Stimulated activated CD8-positive, alpha-beta memory T cell treated with anti-CD3 and anti-CD28 coated beads, Interleukin-15, amount 100 ng/mL, for 1 hour (primary cell): ENCODE data around the gene KCTD16.

Experiments used
- DNase-seq: peaks from one replicate; pipeline ENCODE4 v3.0.0-alpha.2; 2020; ENCODE audit warnings: low read depth

KCTD16 gene

DNA sequence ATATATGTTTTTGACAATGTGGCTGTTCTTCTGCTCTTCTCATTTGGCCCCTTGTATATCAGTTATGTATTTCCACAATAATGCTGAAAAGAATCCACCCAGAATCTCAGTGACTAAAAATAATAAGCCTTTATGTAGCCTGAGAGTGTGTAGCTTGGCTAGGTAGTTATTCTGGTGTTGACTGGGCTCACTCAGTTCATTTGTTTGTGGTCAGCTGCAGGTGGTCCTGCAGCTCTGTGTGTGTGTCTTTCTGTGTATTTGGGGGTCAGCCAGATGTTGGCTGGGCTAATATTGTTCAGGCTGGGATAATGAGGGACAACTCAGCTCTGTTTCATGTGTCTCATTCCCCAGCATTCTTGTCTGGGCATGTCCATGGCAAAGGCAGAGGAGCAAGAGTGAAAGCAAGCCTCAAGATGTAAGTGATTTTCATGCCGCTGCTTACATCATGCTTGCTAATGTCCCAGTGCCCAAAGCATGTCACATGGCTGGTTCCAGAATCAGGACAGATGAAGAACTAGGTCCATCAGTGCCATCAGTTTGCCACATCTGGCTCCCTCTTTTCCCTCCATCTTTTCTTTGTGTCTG, 162.8 kb downstream of the KCTD16 start:
- no peak for DNase-seq

DNA sequence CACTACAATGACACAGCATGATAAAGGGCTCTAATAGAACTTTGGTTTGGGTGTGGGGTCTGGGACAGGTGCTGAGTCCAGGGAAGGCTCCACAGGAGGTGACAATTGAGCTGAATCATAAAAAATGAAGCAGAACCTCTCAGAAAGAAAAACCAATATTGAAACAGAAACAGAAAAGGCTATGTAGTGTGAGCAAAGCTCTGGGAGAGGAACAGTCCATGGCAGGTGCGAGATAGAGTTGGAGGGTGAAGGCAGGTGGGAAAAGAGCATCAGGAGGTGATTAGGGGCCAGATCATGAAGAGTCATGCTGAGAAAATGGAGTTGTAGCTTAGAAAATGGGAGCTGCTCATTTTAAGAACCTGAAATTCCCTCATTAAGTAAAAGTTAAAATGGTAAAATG, 164.9 kb downstream of the KCTD16 start:
- DNase-seq = no peak

DNA sequence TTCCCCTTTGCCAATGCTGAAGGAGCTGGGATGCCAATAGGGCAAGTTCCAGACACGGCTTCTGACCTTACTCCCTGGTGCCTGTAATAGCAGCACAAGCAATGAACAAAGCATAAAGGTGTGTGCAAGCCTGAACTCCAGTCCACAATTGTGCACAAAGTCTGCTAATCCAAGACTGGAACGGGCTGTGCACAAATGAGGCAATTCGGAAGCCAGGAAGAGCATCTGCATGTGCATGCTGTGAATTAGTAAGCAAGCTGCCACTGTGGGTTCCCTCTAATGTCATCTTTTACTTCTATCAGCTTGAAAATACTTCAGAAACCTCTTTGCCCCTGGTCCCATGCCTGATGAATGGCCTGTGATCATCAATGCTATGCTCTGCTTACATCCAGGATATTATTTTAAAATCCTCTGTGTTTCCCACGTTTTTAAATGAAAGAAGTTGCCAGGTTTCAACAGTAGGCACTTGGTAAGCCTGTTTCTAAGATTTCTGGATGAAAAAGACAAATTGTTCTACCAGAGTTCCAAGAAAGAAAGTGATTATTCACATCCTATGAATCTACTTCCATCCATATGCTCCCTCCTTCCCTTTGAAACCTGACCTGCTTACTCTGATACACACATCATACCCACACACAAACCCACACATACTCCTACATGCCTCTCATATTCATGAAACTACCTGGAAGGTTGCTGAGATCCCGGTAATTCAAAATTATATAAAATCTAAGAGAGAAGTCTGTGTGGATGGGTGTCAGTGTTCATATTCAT, 165.7 kb downstream of the KCTD16 start:
- no peak for DNase-seq

GRCh38 chr5:144352330-144352729, 181.7 kb downstream of the KCTD16 start:
- DNase-seq = no peak

- DNase-seq = no peak
Measured at GRCh38 chr5:144352732-144353317, 182.2 kb downstream of the KCTD16 start.

GRCh38 chr5:144356489-144356888, 185.8 kb downstream of the KCTD16 start:
- DNase-seq = no peak

- DNase-seq = no peak
Measured at GRCh38 chr5:144361406-144361805, 190.7 kb downstream of the KCTD16 start.

DNA sequence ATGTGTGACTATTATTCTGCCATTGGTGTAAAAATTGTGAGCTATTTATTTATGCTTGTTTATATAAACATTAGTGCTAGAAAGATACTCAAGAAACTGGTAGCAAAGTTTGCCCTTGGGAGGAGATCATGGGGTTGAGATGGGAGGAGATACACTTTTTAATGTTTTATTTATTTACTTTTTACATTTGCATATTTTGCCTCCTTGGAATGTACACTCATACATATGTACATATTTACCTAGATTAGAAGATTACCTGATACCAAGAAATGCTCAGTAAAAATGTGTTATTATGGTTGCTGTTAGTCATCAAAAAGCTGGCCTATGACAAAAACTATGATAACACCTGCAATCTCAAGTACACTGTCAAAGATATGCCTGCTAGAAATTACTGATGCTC, 195.2 kb downstream of the KCTD16 start:
- no peak for DNase-seq

GRCh38 chr5:144367991-144368390, 197.3 kb downstream of the KCTD16 start:
- no peak for DNase-seq

DNA sequence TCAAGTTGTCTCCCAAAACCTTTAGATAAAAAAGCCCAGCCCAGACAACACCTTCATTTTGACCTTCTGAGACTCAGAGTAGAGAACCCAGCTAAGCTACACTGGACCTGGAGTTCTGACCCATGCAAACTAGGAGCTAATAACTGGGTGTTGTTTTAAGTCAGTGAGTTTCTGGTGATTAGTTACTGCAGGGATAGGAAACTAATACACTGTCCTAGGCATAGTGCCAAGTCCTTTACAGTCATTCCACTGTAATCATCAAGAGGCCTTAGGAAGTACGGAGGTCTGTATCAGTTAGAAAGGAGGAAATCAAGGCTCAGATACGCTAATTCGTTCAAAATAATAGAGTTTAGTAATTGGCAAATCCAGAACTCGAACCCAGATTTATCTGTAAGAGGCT, 197.9 kb downstream of the KCTD16 start:
- no peak for DNase-seq

DNA sequence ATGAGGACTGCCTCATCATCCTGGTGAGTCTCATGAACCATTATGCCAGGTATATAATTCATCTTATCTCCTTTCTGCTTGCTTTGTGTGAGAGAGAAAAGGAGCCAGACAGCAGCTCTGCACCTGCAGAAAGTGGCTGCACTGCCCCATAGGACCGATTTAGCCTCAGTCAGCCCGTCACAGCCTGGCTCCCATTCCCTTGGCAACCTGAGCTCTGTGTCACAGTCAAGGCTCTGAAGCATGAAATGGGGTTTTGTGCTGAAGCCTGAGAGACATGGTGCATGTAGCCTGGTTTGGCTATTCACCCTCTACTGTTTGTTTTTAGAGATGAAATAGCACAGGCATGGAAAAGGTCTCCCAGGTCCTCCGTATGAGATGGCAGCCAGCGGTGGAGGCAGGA, 198.3 kb downstream of the KCTD16 start:
- no peak for DNase-seq

- no peak for DNase-seq
Measured at GRCh38 chr5:144370273-144370672, 199.6 kb downstream of the KCTD16 start.

DNA sequence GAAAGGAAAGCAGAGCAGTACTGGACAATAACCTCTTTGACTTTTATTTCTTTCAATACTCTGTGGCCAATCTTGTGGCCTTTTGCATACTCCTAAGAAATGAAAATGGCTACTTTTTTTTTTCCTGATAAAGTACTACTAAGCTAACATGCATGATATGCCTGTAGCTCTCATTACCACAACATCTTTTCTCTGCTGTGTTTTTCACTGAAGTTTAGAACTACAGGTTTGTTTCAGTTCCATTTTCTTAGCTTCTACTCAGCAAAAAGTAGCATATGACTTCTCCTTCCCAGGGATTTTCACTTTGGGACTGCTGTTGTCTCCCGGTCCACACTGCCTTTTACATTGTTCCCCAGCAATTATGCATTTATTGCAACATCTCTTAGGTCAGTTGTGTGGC, 204.0 kb downstream of the KCTD16 start:
- no peak for DNase-seq

DNA sequence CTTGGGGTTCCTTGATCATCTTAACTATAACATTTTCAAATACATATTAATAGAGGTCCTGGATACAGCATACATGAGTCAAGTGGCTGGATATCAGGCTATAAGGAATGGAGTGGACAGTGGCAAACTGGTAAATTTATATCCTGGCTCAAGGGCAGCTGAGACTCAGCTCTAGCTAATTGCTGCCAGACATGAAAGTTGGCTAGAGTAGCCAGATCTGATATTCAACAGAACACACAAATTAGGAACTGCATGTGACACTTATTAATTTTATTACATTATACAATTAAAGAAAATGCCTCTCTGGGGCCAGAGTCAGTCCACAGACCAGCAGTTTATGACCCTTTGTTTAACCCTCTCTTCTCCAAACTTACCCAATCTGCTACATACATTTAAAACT, 206.5 kb downstream of the KCTD16 start:
- no peak for DNase-seq

DNA sequence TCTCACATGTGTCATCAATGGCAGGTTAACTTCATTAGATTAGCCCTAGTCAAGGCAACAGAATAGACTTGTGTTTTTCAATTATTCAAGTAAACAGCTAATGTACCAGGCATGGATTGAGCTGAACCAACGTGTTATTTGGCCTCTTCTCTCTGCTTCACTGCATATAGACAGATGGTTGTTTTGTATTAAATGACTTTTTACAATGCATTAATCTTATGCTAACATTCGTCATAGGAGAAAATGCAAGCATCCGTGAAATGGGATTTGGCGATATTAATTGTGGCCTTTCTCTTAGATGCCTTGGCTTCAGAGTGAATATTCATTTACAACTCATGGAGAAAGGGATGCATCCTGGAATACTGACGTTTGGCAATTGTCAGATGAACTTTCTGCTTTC, 208.0 kb downstream of the KCTD16 start:
- no peak for DNase-seq

DNA sequence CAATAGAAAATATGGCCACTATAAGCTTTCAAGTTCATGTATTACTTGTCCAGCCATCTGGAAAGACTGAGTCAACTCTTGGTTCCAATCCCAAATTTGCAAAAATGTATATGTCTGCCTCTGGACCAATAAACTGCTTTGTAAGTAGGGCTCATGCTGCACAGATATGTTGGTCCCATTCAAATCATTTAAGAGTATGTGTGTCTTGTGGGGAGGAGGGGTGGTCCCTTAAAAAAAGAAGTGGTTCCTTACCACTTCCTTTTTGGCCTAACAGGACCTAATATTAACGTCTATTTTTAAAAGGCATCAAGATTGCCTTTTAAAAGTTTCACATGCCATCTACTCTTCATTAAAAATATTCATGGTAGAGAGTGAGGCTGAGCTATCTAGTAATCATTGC, 214.9 kb downstream of the KCTD16 start:
- DNase-seq = no peak

- no peak for DNase-seq
Measured at GRCh38 chr5:144386315-144386714, 215.6 kb downstream of the KCTD16 start.

- DNase-seq = no peak
Measured at GRCh38 chr5:144390133-144390532, 219.5 kb downstream of the KCTD16 start.

GRCh38 chr5:144391044-144391443, 220.4 kb downstream of the KCTD16 start:
- no peak for DNase-seq

DNA sequence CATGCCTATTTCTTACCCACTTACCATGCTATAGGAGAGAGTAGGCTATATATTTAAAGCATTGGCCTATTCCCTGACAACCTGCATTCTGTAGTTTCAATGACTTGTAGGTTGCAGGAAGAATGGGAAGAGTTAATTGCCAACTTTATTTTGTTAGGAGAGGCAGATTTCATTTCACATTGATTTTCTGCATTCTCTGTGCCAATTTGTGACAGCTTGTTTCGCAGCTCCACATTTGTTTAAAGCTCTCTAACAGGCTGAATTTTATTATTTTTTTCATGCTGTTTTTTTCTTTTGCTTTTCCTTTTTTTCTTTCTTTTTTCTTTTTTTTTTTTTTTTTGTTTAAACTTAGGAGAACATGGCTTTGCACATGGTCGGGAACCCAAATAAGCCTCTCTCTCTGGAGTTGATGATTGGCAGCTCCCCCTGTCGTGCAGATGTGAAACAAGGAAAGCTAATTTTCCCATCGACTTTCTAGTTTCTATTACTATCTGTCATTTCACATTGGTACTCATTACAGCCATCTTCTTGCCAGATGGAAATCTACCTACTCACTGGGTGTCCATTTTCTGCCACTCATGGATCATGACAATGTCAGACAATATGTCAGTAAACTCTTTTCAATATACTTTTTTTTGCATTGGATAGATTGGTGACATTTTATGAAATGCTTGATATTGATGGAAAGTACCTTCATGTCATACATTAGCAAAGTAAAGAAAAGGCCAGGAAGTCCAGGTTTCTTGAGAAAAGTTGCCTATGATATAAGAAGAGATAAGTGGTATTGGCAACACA, 223.2 kb downstream of the KCTD16 start:
- no peak for DNase-seq

GRCh38 chr5:144395704-144396103, 225.0 kb downstream of the KCTD16 start:
- no peak for DNase-seq

DNA sequence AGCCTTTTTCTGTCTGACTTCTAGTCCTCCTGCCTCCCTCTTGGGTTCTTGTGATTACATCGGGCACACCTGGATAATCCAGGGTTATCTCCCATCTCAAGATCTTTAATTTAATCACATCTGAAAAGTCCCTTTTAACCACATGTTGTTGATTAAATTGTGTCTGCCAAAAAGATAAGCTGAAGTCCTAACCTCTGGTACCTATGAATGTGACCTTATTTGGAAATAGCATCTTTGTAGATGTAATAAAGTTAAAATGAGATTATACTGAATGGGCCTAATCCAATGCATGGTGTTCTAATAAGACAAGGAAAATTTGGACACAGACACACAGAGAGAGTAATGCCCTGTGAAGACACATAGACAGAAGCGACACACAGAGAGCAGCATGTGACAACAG, 232.4 kb downstream of the KCTD16 start:
- DNase-seq = no peak
